ENCODE results near the gene PRKAR2B.
A peak's percentile ranks its signal among the peaks of the same experiment; 100 is the strongest.
"Not testable (repeated sequence)": the region's sequence is repeated elsewhere in the genome, so short reads cannot be mapped to it uniquely, and the experiment has no call there.

PRKAR2B gene

GRCh38 chr7:107123392-107123791, 78.9 kb downstream of the PRKAR2B start:
- DNase-seq: no peak

GRCh38 chr7:107125475-107125874, 81.0 kb downstream of the PRKAR2B start:
- no peak for DNase-seq

- no peak for DNase-seq
Observed at GRCh38 chr7:107128217-107128616, 83.7 kb downstream of the PRKAR2B start.

- DNase-seq: no peak
Observed at GRCh38 chr7:107128748-107129147, 84.2 kb downstream of the PRKAR2B start.

- no peak for DNase-seq
Observed at GRCh38 chr7:107130487-107131220, 86.1 kb downstream of the PRKAR2B start.

- DNase-seq: peak; percentile 84
Observed at GRCh38 chr7:107133396-107133795, 88.9 kb downstream of the PRKAR2B start.

GRCh38 chr7:107138696-107139420, 94.4 kb downstream of the PRKAR2B start:
- DNase-seq: no peak

GRCh38 chr7:107143875-107144274, 99.4 kb downstream of the PRKAR2B start:
- DNase-seq: not testable (repeated sequence)

GRCh38 chr7:107145067-107145838, 100.7 kb downstream of the PRKAR2B start:
- no peak for DNase-seq

GRCh38 chr7:107147464-107148393, 103.2 kb downstream of the PRKAR2B start:
- no peak for DNase-seq

GRCh38 chr7:107148721-107149120, 104.2 kb downstream of the PRKAR2B start:
- no peak for DNase-seq

- no peak for DNase-seq
Observed at GRCh38 chr7:107149863-107150262, 105.4 kb downstream of the PRKAR2B start.

GRCh38 chr7:107150375-107151073, 106.0 kb downstream of the PRKAR2B start:
- DNase-seq: peak; percentile 59

GRCh38 chr7:107151538-107151937, 107.0 kb downstream of the PRKAR2B start:
- no peak for DNase-seq

GRCh38 chr7:107152011-107152410, 107.5 kb downstream of the PRKAR2B start:
- DNase-seq: no peak

GRCh38 chr7:107154826-107155225, 110.3 kb downstream of the PRKAR2B start:
- no peak for DNase-seq

GRCh38 chr7:107155726-107156125, 111.2 kb downstream of the PRKAR2B start:
- DNase-seq: not testable (repeated sequence)

GRCh38 chr7:107157091-107157490, 112.6 kb downstream of the PRKAR2B start:
- no peak for DNase-seq

- DNase-seq: no peak
Observed at GRCh38 chr7:107158028-107158427, 113.5 kb downstream of the PRKAR2B start.

GRCh38 chr7:107160389-107160788, 115.9 kb downstream of the PRKAR2B start:
- no peak for DNase-seq

GRCh38 chr7:107161415-107161814, 116.9 kb downstream of the PRKAR2B start:
- no peak for DNase-seq

- no peak for DNase-seq
Observed at GRCh38 chr7:107162475-107162874, 118.0 kb downstream of the PRKAR2B start.
